T1000 (cell line): Measurements from ENCODE around the gene GALNT1.

Experiments used
- DNase-seq: peaks from one replicate; lab custom pipeline; 2025; ENCODE audit warnings: mixed read lengths; lab: John Stamatoyannopoulos, UW

GALNT1 gene

GRCh38 chr18:35582899-35583558 is 1.5 kb downstream of the GALNT1 start:
- DNase-seq, result no peak

DNA sequence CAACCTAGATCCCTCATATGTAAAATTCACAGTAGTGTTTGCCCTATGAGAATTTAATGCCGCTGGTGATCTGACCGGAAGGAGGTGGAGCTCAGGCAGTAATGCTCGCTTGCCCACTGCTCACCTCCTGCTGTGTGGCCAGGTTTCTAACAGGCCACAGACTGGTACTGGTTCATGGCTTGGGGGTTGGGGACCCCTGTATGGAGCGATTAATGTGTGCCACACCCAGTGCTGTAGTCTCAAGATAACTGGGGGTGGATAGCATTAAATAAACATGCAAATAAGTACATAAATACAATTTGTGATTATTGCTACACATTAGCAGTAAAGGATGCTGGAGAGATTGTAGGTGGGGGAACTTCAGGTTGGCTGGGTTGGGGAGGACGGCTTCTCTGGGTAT is 3.2 kb downstream of the GALNT1 start:
- no peak for DNase-seq

GRCh38 chr18:35585608-35586007 is 4.1 kb downstream of the GALNT1 start:
- no peak for DNase-seq

- no peak for DNase-seq
Observed at GRCh38 chr18:35588122-35588521, 6.6 kb downstream of the GALNT1 start.

DNA sequence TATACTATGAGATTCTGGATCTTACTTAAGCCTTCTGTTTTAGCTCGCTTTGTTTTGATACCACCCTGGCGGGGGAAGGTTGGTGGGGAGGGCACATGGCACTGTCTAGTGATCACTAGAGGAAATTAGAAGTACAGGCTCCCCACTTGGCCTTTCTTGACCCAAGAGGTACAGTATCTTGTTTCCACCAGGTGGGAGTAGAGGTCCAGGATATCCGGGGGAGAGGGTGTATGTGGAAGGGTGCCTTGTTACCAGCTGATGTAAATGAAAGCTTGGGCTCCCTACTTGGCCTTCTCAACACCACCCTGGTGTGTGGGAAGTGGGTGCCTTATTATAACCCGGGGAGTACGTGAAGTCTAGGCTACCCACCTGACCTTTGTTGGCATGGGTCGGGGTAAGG is 7.5 kb downstream of the GALNT1 start:
- DNase-seq, result no peak

DNA sequence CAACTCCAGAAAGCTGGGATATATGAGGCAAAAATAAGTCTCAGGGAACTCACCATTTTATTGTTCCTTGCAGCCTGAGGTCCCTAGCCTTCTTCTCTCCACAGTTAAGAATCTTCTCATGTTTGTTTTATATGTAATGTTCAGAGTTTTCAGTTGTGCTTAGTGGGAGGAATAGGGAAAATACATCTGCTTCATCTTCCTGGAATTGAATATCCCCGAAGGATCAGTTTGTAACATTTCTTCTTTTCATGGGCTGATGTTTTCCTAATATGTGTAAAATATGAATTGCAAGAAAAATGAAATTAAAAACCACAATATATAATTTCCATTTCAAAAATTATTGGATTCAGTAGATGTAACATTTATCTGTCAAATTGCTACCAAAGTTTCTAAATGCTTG is 8.0 kb downstream of the GALNT1 start:
- no peak for DNase-seq

DNA sequence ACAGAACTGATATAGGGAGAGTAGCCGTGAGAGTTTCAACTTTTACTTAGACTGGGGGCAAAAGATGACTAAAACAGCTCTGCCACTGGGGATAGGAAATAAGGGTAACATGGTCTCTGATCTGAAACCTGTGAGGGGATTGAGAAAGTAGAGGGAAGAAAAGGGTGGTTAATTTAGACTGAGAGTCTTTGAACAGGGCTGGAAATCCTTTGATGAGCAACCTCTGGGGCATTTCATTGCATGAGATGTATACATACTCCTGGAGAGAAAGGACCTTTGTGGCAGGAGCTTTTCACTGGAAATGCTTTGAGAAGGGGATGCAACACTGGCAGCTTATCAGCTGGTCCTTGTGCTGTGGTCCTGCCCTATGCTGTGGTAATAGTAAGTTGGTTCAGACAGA is 9.4 kb downstream of the GALNT1 start:
- no peak for DNase-seq

DNA sequence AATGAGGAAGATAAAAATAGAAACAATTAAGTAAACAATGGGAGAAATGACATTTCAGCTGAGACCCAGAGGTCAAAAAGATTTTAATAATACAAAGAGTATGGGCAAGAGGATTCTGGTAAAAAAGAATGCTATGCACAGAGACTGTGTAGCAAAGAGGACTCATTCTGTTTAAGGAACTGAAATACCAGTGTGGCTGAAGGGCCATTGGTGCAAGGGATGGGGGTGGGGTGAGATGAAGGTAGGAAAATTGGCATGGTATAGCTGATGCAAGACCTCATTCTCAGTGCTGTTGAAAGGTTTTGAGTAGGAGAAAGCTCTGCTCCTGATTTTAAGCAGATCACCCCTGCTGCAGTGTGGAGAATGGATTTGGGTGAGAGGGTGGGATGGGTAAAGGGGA is 10.8 kb downstream of the GALNT1 start:
- no peak for DNase-seq

DNA sequence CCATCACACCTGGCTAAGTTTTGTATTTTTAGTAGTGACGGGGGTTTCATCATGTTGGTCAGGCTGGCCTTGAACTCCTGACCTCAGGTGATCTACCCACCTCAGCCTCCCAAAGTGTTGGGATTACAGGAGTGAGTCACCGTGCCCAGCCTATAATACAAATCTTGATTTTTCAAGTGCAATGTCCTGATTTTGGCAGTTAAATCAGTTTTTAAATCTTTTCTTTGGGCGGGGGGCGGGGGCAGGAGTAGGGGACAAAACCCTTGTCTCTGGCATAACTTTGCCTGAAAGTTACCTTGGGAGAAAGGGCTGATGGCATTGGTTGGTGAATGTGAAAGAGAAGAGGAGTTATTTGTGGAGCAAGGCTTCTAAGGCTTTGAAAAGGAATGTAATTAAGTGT is 12.3 kb downstream of the GALNT1 start:
- DNase-seq, result no peak

DNA sequence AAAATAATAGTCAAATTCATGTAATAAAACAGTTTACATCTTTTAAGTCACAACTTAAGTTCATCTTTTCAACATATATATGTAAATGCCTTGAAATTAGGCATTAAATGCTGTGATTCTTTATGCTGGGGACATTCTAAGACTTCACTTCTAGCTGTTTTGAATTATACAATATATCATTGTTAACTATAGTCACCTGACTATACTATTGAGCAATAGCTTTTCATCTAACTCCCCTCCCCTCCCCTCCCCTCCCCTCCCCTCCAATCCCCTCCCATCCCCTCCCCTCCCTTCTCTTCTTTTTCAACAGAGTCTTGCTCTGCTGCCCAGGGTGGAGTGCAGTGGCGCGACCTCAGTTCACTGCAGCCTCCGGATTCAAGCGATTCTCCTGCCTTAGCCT is 16.2 kb downstream of the GALNT1 start:
- DNase-seq, result no peak

GRCh38 chr18:35602193-35602820 is 20.8 kb downstream of the GALNT1 start:
- no peak for DNase-seq

DNA sequence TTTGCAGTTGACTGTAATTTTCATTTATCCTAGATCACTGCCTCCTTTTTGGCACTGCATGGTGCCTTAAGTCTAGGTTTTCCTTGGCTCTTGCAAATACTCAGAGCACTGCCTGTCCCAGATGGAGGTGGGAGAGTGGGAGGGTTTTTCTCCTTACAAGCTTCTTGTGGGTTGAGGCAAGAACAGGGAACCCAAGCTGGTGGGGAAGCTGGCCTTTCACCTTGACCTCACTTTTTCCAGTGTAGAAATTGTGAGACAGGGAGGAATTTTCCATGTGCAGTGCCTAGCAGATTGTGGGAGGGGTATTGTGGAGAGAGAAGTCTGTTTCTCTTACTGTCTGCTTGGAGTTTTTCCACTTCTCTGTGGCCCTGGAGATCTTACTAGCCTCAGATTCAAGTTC is 21.5 kb downstream of the GALNT1 start:
- no peak for DNase-seq

DNA sequence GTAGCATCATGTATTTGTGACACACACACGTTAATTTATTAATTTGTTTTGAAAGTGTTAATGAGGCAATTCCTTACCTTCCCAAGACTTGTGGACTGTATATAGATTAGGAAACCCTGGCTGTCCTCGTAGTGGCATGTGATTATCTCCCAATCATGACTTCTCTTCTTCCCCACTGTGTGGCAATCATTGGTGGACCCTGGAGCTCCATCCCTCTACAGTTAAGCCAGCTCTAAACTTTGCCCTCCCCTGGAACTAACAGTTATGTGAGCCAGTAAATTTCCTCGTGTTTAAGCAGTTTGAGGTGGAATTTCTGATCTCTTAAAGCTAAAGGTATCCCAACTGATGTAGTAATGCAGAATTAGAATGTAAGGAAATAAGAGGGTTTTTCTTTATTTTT is 22.0 kb downstream of the GALNT1 start:
- DNase-seq, result no peak

DNA sequence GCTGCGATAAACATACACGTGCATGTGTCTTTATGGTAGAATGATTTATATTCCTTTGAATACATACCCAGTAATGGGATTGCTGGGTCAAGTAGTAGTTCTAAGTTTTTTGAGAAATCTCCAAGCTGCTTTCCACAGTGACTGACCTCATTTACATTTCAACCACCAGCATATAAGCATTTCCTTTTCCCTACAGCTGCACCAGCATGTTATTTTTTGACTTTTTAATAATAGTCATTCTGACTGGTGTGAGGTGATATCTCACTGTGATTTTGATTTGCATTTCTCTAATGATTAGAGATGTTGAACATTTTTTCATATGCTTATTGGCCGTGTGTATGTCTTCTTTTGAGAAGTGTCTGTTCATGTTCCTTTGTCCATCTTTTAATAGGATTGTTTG is 22.8 kb downstream of the GALNT1 start:
- DNase-seq, result no peak

DNA sequence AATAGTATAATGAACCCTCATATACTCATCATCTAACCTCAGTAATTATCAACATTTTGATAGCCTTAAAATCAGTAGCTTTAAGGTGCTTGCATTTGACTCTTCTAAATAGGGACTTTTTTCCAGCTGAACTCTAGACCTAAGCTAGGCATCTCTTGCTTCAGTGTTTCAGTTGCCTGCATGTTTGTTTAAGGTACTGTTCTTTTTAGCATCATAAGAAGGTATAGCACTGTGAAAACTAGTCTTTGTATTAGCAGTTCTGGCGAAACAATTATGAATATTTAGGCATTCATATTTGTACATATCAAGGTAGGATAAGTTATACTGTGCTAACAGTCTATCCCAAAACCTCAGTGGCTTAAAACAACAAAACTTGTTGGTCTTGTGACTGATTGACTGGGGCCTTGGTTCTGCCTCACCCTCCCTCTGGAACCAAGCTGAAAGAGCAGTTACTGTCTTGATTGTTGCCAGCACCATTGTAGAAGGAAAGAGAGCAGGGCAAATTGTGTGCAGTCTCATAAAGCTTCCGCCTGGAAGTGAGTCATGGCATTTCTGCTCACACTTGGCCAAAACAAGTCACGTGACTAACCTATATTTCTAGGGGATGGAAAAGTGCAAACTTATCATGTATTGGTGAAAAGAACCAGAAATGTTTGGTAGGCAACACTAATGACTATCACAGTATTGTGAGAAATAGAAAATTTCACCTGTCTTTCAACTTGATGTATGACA is 24.3 kb downstream of the GALNT1 start:
- no peak for DNase-seq

DNA sequence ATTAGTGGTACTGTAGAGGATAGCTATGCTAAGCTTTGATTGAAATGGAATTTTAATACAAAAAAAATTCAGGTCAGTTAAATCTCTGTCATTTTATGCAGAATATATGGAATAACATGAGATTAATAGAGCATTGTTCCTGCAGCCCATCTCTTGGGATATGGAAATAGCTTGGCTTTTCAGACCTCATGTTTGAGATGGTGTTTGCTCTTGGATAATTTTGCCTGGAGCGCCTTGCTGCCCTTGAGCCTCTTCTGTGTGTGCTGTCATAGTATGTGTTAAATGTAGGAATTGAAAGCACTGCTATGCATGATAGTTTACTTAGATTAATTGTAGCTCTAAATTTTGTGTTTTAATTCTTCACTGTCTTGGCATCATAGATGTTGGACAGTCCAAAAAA is 27.7 kb downstream of the GALNT1 start:
- no peak for DNase-seq

DNA sequence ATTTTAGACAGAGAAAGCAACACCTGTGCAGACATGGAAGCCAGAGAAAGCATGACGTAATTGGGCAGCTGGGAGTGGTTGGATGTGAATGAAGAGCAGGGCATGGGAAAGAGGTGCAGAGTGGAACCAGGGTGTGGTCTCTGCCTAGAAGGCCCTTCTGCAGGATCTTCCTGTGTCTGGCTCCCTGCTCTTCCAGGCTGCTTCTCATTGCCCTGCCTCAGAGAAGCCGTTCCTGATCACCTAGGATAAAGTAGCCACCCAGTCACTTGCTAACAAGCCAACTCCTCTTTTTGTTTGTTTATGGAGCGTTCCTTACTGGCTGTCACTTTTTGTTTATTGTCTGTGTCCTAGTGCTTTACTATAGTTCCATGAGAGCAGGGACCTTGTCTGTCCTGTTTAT is 28.5 kb downstream of the GALNT1 start:
- DNase-seq, result no peak

DNA sequence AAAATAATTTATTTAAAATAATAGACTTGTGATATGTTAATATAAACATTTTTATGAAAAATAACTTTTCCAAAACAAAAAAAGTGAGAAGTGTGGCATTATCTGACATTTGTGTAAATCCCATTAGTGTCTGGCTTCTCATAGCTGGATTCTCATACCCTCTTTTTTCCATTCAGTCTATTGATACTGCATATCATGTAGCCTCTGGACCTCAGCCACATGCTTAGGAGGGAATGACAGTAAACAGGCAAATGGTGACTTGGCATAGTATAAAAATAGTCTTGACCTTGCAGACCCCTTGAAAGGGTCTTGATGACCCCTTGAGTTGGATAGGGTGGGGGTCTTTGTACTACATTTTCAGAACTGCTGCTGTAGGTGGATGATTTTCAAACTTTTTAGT is 29.2 kb downstream of the GALNT1 start:
- no peak for DNase-seq

DNA sequence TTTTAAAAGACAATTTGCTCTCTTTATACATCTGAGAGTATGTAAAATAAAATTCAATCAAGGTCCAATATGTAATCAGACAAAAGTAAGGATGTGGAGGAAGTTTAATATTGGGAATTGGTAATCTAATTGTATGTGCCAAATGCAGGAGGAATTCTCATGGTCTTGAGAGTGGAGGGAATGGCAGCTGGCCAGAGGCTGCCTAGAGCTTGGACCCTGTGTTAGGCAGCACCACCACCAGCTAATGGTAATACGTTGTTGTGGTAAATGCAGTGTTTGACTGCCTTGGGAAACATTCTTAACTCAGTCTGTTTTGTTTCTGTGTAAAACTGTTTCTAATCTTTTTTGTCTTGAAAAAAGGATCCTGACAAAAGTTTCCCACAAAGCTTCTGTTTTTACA is 30.0 kb downstream of the GALNT1 start:
- DNase-seq, result no peak

GRCh38 chr18:35616074-35616473 is 34.5 kb downstream of the GALNT1 start:
- DNase-seq, result no peak

- no peak for DNase-seq
Observed at GRCh38 chr18:35616664-35617423, 35.3 kb downstream of the GALNT1 start.

- no peak for DNase-seq
Observed at GRCh38 chr18:35617865-35618264, 36.3 kb downstream of the GALNT1 start.

- no peak for DNase-seq
Observed at GRCh38 chr18:35618289-35618688, 36.7 kb downstream of the GALNT1 start.
